SK-N-MC (cell line): ENCODE data around the gene IPO11.

Experiments
- EZH2 ChIP-seq: fragments of 200-600 bp; sonication (generic); IDR thresholded peaks from one replicate; pipeline ENCODE4 v1.6.1; 2017; ENCODE audit warnings: antibody characterized with exemption
- POLR2AphosphoS5 ChIP-seq: IDR thresholded peaks from 2 replicates; pipeline ENCODE4 v1.6.1; 2012; ENCODE audit warnings: mild to moderate bottlenecking, low read depth, low read length, borderline replicate concordance

GRCh38 chr5:62607615-62608014, 195.1 kb downstream of the IPO11 start:
- no peak for TF ChIP-seq EZH2
- TF ChIP-seq POLR2AphosphoS5 = no peak
